Myocyte (in vitro differentiated cells): Measurements from ENCODE around the gene TOR2A. TPM values are rescaled to one million over a fixed set of nuclear protein-coding genes. Genes with fewer than 3 reads are reported as not detected.

Source experiments
- DNase-seq: peaks from one replicate; pipeline ENCODE4 v3.0.0-alpha.2; 2012; ENCODE audit warnings: low read depth
- total RNA-seq: library from RNA; depleted of rRNA; stranded (reverse); fragments of >200 nt; gene quantifications from 2 replicates; pipeline ENCODE4 v1.2.3, GENCODE V29; 2014

TOR2A gene
- total RNA-seq, 1 donor from 2014 or later, result 7.4 TPM

DNA sequence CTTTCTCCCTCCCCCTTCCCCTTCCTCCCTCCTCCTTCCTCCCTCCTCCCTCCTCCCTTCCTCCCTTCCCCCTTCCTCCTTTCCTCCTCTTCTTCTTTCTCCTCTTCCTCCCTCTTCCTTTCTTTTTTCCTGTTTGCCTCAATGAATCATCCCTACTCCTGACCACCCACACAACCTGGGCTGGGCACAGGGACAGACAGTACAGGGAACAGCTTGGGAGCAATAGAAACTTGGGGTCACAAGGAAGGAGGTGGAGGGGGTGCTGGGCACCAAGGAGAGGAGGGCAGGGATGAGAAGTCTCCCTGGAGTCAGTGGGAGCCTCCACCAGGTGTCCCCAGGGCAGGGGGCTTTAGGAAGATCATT lies 14.2 kb downstream of the TOR2A start:
- DNase-seq, result no peak

DNA sequence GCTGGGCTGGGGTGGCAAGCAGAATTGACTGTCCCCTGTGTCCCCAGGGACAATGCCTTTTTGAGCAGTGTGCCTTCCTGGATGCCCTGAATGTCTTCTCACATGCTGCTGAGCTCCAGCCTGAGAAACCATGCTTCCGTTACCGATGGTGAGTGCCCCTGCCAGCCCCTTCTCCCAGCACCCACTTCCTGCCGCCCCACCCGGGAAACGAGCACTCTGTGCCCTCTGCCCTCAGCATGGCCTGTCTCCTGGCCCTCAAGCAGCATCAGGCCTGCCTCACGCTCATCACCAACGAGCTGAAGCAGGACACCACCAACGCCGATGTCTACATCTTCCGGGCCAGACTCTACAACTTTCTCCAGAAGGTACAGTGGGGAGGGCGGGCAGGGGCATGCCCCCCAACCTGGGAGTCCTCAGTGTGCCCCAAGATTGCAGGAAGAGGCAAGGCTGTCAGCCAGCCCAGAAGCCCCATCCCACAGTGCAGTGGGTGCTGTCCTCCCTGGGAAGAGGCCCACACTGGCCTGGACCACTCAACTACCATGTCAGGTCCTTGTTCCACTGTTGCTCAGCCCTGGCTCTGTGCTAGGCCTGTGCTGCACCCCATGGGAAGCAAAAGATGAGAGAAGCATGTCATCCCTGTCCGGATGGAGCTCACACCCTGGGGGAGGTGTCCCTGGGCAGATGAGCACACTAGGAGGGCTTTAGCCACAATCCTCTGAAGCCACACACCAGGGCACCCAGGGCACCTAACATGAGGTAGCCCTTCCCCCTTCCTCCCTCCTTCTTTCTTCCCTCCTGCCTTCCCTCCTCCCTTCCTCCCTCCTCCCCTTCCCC lies 14.8 kb downstream of the TOR2A start:
- DNase-seq, result no peak

DNA sequence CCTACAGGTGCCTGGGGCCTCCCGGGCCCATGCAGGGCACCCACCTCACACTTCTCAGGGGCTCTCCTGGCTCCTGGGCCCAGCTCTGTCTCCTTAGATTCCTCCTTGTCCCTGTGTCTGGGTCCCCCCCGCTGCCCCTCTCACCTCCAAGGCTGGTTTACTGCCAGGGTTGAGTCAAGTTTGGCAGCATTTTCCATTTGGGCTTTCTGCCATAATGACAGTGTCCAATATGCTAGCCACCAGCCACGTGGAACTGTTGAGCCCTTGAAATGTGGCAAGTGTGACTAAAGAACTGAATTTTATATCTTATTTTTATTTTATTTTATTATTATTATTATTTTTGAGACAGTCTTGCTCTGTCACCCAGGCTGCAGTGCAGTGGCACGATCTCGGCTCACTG lies 17.3 kb downstream of the TOR2A start:
- DNase-seq, result no peak

DNA sequence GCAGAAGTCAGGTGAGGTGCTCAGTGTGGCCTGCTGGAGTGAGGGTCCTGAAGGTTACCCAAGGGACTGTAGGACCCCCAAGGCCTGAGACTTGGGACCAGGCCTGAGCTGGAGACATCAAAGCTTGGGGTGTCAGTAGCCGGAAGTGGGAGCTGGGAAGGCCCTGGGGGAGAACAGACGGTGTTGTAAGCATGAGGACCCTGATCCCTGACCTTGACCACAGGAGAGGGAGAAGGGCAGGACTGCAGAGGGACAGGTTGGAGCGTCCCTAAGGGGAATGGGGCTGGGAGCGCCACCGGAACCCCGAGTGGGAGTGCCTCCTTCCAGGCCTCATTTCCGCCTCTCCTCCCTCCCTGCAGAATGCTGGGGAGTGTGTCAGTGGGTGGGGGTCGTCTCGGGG lies 18.7 kb downstream of the TOR2A start:
- no peak for DNase-seq

DNA sequence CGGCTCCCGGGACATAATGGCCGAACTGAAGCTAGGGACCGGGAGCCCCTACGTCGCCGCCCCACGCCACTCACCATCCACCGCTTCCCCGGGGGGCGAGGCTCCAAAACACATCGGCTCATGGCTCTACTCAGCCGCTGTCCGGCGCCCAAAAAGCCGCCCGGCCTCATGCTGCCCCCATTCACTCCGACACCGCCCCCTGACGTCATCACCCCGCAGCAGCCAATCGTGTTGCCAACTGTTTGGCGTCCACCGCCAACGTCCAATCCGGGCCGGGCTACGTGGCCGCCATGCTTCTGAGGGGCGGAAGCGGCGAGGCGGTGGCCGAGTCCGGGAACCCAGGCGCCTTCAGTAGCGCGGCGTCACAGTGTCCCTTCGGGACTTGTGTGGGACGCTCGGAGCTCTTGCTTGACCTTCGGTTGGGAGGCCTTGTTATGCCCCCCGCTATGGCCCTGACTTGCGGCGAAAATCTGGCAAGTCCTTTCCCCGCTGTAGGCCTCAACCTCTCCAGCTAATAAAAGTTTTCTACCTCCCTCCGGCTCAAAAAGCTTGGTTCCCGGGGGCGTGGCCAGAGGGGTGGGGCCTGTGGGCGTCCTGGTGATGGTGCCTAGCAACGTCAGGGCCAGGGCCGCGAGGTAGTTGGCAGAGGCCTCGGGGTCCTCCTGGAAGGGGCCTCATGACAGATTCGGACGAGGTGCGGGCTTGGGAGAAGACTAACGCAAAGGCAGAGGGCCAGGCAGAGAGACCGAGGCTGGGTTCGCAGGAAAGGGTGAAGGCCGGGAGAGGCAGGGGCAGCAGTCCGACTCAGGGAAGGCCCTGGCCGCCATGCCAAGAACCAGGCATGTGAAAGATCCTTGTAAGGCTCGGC lies 19.4 kb downstream of the TOR2A start, which contains the start of the genes PTRH1 and TTC16:
TSS of gene PTRH1 (minus strand) at position 194 of the 868 bp plus-strand sequence. CDS start at position 170, 24 bp downstream.
TSS of gene TTC16 (plus strand) at position 610 of the 868 bp plus-strand sequence. CDS start at position 677, 67 bp downstream.
- DNase-seq, result peak; percentile 98

DNA sequence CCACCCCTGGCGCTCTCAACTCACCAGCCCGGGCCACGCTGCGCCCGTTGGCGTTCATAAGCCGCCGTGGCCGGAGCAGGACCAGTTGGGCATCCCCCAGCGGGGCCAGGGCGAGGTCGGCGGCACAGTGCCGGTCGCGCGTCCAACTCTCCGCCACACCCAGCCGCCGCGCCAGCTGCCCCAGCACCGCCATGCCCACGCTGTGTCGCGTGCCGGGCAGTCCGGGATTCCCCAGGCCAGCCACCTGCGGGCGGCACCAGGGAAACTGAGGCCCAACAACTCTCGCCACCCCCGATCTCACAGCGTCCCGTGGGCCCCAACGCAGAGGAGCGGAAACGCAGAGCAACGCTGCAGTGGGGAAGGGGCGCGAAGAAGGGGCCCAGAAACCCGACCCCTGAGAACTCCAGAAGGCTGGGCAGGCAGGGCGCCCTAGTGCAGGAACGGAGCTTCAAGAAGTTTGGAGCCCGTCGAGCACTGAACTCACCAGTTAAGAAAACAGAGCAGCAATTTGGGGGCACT lies 20.1 kb downstream of the TOR2A start:
- DNase-seq, result peak; percentile 70

DNA sequence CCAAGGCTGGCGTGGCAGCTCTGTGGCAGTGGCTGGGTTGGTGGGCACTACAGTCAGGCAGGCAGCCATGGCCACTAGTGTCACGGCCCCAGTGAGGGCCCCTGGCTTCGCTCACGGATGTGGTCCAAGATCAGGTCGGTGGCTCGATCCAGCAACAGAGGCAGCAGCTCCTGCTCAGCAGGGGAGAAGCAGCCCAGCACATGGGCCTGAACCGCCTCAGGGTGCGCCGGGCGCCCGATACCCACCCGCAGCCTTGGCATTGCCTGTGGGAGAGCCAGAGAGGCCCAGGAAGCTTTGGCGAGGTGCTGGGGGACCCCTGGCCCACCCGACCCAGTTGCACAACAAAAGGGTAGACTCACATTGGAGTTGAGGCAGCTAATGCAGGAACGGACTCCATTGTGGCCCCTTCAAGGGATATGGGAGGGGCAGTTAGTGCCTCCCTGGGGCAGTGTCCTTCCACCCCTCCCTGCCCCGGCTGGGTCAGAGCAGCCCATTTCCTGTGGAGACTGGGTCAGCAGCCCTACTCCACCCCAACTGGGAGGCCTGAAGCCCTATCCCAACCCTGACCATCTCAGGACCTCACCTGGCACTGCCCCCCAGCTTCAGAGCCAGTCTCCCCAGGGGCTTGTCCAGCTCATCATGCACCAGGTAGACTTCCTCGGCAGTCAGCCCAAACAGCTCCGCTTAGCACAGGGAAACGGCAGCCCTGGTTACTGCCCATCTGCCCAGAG lies 20.9 kb downstream of the TOR2A start:
- DNase-seq, result no peak

DNA sequence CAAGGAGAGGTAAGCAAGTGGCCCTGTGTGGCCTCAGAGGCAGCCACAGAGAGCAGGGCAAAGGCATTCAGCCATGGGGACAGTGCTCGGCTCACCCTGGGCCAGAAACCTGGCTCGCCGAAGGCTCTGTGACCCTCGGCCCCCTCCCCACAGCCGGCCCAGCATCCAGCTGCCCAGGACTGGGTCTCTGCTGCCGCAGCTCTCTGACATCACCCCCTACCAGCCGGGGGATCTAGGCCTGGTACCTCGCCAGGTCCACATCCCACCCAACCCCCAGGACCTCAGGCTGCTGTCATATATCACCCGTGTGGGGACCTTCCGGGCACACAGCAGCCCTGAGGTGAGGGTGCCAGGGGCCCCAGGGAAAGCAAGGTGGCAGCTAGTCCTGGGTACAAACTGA lies 22.2 kb downstream of the TOR2A start:
- no peak for DNase-seq

DNA sequence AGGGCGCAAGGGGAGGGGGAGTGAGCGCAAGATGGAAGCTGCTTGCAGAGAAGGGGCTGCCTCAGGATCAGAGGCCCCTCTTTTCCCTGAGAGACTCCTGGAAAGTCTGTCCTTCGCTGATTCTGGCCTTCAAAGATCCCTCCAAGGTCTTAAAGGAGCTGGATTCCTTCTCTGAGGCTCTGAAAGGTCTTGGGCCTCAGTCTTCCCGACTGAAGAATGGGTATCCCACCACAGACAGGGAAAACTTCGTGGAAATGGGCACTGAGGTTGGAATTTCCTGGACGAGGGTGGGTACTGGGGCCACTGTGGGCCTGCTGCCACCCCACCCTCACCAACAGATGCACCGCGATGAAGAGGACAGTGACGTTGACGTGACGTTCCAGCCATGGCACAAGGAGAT lies 22.7 kb downstream of the TOR2A start:
- DNase-seq, result no peak

DNA sequence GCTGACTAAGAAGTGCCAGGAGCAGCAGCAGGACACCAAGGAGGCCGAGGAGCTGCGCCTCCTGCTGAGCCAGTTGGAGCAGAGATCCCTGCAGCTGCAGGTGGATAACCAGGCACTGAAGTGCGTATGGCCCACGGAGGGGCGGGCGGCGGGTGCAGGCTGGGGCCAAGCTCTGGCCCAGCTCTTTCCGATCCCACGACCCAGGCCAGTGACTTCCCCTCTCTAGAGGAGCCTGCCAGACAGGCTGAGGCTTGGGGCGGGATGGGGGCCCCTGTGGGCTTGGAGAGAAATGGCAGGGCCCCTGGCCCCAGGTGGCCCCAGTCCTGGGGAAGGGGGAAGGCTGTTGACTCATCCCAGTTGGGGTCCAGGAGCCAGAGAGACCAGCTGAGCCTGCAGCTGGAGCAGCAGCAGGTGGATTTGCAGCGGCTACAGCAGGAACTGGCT lies 23.2 kb downstream of the TOR2A start:
- no peak for DNase-seq

DNA sequence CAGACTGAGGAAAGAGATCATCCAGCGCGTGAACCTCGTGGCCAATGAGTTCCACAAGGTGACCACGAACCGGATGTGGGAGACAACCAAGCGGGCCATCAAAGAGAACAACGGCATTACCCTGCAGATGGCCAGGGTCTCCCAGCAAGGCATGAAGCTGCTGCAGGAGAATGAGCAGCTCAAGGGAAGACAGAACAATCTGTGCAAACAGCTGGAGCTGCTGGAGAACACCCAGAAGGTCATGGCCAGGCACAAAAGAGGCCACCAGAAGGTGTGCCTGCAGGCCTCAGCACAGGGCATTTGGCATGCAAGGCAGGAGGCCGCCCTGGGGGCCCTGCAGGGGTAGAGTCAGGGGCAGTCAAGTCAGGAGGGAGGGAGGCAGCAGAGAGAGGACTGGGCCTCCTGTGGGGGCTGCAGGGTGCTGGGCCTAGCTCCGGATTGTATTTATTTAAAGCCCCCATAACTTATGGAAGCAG lies 23.8 kb downstream of the TOR2A start:
- no peak for DNase-seq

DNA sequence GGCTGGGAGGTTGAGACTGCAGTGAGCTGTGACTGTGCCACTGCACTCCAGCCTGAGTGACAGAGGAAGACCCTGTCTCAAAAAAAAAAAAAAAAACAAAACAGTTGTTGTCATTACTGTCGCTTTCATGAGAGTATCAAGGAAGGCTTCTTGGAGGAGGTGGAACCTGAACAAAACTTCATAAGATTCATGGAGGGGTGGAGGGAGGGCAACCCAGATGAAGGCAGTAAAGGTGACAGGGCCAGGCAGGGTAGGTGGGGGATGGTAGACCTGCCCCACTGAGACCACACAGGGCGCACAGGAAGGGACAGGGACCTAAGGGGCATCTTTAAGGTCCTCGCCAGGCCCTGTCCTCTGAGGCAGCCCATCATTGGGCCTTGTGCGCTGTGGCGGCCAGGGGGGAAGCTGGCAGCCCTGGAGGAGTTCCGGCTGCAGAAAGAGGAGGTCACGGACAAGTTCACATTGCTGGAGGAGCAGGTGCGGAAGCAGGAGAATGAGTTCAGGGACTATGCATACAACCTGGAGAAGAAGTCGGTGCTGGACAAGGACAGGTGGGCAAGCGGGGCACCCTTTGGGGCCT lies 24.8 kb downstream of the TOR2A start:
- DNase-seq, result no peak

DNA sequence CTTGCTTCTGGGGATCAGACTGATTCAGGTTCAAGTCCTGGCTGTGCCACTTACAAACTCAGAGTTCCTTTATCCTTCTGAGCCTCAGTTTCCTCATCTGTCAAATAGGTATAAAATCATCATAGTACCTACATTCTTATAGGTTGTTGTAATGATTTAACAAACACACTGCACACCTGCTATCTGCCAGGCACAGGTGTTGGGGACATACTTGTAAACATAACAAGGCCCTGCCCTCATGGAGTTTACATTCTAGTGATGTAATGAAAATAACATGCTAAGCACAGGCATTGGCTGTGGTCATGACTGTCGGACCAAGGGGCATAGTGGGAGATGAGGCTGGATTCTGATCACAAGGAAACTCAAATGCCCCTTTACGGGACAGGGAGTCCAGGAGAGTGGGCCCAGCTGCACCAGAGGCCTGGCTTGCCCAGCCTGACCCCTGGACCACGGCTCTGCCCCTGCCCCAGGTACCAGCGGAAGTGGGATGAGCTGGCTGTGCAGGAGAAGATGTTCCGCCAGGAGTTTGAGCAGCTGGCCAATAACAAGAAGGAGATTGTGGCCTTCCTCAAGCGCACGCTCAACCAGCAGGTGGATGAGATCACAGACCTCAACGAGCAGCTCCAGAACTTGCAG lies 26.0 kb downstream of the TOR2A start:
- DNase-seq, result no peak

DNA sequence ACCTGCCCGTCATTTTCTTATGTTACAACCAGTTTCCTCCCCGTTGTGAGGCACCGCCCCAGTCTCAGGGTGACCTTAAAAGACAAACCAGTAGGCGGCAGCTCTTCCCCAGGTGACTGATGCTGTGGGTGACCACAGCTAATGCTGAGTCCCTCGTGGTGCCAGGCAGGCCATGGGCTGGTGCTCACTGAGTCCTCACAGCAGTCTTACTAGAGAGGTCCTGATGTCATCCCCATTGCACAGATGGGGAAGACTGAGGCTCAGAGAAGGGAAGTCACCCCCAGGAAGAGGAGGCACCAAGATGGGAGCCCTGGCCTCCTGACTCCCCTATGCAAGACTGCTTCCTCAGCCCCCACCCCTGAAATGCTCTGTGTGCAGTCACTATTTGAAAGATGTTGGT lies 27.3 kb downstream of the TOR2A start:
- no peak for DNase-seq

DNA sequence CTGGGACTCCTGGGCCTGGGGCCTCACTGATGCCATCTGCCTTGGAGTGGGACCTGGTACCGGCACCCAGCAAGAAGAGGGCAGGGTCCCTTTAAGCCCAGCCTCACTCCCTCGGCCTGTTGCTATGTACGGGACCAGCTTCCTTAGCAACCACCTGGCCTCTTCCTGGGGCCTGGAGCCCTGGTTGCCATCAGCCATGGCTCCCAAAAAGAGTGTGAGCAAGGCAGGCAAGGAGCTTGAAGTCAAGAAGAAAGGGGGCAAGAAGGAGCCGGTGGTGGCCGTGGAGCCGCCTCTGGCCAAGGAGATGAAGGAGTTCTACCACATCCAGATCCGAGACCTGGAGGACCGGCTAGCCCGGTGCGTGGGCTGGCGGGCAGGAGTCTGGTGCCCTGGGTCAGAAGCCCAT lies 28.3 kb downstream of the TOR2A start, which contains the start of gene CFAP157:
TSS of gene CFAP157 (plus strand) at position 153 of the 406 bp plus-strand sequence. CDS start at position 197, 44 bp downstream.
- no peak for DNase-seq

DNA sequence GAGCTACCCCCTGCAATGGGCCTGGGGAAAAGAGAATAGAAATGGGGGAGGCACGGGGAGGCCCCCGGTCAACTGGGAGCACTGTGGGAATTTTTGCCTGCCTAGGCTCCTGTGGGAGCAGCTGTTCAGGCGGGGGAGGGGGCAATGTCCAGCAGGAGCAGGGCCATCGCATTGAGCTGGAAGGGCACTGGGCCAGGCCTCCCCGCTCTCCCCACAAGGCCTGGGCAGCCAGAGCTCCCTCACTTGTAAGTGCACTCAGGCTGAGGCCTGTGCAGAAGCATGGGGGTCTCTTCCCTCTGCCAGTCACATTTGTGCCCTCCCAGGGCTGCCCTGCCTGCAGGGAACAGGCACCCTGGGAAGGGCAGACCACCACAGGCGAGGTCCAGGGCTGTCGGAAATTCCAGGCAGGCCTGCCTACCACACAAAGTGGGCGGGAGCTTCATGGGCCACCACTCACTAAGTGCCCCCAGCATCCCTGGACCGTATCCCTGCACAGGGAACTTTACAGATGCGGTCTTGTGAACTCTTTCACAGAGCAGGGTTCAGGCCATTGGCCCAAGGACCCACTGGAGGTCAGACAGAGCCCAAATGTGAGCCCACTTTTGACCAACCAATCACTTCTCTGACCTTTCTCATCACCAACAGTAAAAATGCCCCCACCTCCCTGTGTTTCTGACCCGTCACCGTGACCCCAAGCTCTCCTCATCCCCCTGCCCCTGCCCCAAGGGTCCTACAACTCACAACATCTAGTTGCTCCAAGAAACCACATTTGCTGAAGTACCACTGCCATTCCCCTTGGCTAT lies 29.3 kb downstream of the TOR2A start:
- peak; percentile 78 for DNase-seq

DNA sequence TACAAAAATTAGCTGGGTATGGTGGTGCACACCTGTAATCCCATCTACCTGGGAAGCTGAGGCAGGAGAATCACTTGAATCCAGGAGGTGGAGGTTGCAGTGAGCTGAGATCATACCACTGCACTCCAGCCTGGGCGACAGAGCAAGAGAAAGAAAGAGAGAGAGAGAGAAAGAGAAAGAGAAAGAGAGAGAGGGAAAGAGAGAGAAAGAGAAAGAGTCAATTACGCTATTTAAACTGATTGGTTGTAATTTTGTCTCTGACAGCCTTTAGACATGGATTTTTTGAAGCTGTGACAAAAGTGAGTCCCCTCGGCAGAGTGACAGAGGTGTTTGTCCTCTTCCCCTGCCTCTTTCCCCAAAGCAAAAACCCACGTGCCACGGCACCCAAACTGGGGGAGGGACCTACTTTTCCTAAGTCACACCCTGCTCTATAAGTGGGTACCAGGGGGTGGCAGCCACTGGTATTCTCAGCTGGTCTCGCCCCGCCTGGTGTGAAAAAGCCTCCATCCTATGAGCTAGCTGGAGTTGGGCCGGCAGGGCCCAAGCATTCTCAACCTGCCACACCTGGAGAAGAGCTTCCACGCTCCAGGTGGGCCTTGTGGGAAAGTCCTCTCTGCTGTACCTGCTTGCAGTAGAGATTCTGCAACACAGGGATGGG lies 31.7 kb downstream of the TOR2A start:
- DNase-seq, result no peak

DNA sequence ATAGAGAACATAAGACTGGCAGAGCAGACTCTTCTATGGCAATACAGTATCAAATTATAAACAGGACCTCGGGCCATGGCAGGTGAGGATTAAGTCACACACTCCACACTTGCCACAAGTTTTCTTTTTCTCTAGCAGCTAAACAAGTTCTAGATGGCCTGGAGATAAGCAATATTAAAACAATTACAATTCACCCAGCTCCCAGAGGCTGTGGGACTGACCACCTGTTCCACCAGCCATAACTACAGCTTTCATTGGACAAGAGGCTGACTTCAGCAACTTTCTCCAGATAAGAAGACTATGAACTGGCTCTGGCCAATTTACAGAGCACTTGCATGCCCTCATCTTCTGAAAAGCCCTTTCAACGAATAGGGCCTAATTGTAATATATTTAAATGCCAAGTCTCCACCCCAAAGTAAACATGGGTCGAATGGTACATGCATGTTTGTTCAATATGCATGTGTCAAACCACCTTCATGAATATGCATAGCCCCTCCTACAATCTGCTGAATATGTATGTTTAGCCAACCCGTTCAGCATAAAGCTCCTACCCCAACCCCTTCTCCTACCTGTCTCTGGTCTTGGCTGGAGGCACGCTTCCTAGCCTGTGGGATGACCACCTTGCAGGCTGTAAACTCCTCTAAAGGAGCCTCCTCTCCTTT lies 34.4 kb downstream of the TOR2A start:
- DNase-seq, result peak; percentile 74
